Retina (tissue), 1 donor: Measurements from ENCODE around the gene MAMLD1.
"Not testable (repeated sequence)": the region's sequence is repeated elsewhere in the genome, so short reads cannot be mapped to it uniquely, and the experiment has no call there.

Experiments
- DNase-seq: peaks from one replicate; pipeline ENCODE4 v3.0.0-alpha.2; 2016

The MAMLD1 gene, protein sequence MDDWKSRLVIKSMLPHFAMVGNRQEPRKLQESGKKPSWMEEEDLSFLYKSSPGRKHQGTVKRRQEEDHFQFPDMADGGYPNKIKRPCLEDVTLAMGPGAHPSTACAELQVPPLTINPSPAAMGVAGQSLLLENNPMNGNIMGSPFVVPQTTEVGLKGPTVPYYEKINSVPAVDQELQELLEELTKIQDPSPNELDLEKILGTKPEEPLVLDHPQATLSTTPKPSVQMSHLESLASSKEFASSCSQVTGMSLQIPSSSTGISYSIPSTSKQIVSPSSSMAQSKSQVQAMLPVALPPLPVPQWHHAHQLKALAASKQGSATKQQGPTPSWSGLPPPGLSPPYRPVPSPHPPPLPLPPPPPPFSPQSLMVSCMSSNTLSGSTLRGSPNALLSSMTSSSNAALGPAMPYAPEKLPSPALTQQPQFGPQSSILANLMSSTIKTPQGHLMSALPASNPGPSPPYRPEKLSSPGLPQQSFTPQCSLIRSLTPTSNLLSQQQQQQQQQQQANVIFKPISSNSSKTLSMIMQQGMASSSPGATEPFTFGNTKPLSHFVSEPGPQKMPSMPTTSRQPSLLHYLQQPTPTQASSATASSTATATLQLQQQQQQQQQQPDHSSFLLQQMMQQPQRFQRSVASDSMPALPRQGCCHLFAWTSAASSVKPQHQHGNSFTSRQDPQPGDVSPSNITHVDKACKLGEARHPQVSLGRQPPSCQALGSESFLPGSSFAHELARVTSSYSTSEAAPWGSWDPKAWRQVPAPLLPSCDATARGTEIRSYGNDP

DNA sequence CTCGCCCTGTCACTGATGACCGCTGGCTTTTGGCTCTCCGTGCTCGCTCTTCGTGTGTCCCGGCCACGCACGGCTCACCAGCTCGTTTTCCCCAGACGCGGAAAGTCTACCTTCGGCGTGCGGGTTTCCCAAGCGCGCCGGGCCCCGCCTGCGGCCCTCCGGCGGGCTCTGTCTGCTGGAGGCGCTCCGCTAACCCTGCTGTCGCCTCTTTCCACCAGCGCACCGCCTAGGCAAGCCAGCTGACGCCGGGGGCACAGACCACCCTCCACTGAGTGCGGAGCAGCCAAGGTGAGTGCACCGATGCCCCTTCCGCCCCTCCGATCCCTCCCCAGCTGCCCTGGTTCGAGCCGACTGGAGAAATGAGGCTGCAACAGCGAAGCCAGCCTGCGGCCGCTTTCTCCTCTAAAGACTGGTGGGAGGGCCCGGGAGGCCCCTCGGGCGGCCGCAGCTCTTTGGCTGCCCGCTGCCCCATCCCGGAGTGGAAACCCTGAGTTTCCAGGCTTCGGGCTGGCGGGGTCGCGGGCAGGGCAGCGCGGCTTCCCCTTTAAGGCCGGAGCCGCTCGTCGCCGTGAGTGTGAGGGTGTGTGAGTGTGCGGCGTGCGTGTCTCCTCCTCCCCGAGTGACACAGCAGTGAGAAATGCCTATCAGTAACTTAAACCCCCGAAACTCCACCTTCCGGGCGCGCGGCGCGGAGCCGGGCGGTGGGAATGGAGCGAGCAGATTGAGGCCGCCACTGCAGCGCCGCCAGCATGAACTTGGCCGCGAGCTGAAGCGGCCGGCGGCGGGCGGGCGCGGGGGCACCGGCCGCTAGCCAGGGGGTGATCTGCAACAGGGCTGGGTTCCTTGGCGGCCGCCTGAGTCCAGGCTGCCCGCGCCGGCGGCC is at the start of gene MAMLD1:
Gene MAMLD1 (plus strand): TSS at position 719 of the 883 bp plus-strand sequence. CDS start 82,200 bp downstream, outside the sequence.
- peak; percentile 79 for DNase-seq

DNA sequence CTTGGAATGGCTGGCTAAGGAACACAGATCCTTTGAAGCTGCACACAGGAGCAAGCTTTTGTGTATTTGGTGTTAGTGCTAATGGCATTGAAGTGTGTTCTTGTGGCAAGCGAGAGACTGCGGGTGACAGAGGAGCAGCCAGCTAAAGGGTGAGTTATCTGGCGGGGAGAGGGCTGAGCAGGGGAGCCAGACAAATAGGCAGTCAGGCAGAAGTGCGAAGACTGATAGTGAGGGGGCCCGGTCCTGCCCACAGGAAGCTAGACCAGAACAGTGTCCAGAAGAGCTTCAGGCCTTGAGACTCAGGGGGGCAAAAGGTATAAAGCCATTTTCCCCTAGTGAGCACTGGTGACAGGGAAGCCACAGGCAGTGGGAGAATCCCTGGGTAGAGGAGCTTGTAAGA is 49.6 kb upstream of the MAMLD1 start:
- no peak for DNase-seq

DNA sequence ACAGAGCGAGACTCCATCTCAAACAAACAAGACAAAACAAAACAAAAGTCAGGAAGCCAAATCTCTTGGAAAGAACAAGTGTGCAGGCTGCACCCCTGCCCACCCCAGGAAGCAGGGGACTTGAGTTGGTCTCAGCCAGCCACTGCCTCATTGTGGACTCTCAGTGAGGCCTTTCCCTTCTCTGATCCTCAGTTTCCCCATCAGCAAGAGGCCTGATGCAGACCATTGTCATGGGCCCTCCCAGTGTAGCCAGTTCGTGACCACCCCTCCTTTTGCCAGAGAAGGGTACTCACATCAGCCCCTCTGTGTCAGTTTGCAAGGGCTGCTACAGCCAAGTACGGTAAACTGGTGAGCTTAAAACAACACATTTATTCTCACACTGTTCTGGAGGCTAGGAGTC is 48.9 kb upstream of the MAMLD1 start:
- DNase-seq = no peak

DNA sequence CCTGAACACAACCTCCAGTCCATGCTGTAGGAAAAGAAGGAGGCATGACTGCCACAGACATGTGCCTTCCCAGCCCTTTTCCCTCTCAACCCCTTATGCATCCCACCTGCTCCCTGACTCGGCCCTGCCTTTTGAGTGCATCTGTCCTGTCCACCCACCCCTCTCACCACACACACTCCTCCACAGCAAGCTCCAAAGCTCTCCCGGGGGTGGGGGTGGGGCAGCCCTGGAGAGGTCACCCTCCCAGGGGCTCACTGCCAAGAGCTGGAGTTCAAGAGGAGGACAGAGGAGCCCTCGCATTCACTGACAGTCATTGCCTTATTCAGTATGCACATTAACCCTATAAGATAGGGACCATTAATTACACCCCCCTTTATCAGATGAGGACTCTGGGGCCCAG is 46.6 kb upstream of the MAMLD1 start:
- DNase-seq = no peak

DNA sequence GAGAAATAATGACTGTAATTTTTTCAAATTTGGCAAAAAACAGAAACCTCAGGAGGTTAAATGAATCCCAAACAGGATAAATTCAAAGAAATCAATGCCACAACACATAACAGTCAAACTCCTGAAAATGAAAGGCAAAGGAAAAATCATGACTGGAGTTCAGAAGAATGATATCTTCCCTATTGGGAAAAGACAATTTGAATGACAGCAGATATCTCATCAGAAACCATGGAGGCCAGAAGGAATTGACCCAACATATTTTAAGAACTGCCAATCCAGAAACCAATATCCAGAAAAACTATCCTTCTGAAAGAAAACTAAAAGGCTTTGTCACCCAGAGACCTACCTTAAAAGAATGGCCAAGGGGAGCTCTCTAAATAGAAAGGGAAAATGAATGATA is 40.1 kb upstream of the MAMLD1 start:
- DNase-seq = no peak

DNA sequence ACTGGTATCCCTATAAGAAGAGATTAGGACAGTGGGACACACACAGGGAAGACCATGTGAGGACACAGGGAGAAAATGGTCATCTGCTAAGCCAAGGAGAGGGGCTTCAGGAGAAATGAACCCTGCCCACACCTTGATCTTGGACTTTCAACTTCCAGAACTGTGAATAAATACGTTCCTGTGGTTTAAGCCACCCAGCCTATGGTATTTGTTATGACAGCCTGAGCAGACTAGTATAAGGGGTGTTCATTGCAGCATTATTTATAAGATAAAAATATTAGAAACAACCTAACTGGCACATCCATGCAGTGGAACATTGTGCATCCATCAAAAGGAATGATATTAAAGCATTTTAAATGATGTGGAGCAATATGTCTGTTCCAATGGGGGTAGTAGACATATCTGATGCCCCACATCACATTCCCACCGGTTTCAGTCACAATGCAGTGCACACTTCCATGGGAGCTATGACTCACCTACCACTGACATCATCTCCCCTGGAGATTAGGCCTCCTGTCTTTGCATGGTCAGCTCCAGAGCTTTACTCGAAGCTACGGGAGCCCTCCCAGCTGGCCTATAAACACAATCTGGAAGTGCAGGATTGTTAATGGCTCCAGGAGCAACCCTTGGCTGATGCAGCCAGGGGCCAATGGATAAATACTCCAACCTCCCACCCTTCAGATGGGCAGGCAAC is 38.9 kb upstream of the MAMLD1 start:
- DNase-seq = no peak

DNA sequence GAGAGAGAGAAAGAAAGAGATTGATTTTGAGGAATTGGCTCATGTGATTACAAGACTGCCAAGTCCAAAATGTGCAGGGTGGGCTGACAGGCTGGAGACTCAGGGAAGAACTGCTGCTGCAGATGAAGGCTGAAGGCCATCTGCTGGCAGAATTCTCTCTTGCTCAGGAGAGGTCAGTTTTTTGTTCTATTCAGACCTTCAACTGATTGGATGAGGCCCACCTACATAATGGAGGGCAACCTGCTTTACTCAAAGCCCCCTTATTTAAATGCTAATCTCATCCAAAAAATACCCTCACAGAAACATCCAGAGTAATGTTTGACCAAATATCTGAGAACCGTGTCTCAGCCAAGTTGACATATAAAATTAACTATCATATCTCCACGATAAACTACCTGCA is 38.2 kb upstream of the MAMLD1 start:
- DNase-seq = no peak

DNA sequence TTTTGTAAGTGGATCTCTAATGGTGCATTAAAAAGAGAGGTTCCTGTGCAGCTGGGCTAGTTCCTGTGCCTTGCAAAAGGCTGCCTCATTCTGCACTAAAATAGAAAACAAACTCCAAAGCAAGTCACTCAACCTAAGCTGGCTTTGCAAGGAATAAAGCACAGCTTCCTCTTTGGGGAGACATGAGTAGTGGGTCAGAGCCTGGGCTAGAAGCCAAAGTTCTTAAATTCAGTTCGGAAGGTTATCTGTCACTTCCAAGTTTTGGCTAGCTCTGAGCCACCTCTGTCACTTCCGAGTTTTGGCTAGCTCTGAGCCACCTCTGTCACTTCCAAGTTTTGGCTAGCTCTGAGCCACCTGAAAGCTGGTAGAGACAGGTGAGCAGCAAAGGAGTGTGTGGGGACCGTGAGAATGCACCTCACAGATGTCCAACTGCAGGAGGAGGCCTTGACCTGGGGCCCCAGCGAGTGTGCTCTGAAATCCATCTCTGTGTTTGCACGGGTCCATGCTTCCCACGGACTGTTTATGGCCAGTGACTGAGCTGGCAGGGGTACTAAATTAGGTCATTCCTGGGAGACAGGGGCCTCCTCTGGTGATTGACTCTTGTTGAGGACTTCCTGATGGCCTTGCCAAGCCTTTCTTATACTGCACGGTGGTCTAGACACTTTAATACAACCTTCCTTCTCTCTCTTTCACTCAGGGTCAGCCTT is 36.4 kb upstream of the MAMLD1 start:
- no peak for DNase-seq

DNA sequence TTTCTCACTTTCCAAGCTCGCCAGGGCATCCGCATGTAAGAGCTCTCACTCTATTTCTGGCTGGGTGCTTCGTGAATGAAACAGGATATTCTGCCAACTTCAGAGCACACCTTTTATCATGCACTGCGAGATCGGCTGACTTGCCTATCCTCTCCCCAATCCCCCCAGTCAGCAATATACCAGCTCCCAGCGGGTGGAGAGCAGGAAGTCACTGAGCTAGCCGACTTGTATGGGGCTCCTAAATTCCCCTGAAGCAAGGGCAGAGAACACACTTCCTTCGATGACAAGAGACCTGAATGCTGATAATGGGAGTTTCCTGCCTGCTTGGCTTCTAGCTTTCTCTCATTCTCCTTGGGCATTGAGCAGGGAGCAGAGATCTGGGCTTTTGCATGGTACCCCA is 33.8 kb upstream of the MAMLD1 start:
- DNase-seq = no peak

DNA sequence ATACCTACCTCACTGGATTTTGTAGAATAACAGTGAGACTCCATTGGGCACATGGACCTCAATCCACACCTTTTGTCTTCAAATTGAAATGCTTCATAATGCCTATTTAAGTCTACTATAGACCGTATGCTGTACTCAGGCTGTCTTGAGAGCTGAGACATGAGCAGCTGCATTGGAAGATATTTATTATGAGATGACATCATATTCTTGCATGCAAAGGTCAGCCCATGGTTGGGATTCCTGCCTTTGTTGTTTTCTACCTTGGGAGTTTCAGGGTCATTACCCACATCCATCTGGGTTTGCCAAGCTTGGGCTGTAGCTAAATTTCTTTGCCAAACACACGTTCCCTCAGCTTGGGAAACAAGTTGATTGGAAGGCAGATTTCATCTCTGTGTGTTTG is 33.2 kb upstream of the MAMLD1 start:
- no peak for DNase-seq

DNA sequence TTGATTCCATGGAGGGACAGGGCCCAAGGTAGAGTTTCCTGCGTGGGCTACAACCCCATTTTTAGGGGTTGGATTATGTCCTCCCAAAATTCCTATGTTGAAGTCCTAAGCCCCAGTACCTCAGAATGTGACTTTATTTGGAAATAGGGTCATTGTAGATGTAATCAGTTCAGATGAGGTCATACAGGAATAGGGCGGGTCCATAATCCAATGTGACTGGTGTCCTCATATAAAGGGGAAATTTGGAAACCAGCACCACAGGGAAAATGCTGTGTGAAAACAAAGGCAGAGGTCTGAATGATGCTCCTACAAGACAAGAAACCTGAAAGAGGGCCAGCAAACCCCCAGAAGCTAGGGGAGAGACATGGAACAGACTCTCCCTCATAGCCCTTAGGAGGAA is 31.1 kb upstream of the MAMLD1 start:
- DNase-seq = no peak

DNA sequence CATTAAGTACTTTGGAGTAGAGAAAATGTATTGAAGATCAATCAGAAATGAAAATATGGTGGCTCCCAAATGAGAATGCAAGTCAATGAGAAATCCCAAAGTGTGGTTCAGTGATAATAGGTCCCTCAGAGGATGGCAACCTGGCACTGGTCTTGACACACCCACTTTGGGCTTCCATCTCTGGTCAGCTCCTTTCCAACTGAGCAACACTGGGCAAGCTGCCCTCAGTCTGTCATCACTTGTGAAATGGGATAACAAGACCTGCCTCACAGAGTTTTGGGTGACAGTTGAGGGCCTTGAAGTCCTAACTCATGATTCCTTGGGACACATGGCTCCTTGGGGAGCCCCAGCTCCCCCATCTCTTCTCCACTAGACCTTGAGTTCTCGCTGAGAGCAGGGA is 29.0 kb upstream of the MAMLD1 start:
- DNase-seq = no peak

DNA sequence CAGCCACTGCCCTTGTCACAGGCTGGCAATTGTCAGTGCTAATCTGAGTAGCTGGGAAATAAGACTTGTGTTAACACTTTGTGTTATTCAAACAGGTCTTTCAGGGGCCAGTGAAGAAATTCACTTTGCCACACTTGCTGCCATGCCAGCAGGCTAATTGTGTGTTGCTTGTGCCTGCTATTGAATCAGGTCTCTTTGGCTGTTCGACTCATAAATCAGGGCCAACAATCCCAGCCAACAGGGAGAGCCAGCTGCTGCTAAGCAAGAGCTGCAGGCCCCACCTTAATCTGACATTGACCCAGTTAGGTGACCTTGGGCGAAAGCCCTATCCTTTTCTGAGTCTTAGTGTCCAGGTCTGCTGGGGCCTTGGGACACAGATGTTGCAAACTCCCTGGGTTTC is 28.1 kb upstream of the MAMLD1 start:
- no peak for DNase-seq

DNA sequence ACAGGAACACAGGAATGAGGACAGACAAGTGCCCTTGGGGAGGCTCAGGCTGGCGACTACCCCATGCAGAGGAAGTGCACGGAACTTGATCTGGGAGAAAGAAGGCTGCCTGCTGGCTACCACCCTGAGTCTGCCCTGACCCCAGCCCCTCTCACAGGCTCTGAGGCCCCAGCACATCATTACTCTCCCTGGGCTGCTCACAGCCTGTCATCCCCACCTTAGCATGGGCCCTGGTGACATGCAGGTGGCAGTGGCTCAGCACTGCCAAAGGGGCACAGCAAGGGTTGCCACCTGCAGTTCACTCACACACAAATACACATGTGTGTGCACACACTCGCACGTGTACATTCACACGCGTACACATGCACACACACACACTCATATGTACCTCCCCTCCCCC is 26.1 kb upstream of the MAMLD1 start:
- DNase-seq = no peak

DNA sequence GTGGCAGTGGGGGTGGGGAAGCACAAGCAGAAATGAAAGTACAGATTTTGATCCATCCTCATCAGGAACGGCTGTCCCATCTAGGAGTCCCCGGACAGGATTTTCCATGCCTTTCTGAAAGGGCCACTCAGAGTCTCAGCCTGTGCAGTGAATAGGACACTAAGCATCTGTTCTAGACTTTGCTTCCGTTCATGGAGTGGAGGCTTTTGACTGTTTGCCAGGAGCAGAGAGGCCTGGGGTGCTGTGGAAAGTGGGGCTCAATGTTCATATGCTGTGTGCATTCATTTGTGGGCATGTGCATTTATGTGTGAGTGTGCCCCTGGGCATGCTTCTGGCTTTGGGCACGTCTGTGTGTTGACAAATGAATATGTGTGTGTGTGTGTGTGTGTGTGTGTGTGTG is 25.6 kb upstream of the MAMLD1 start:
- peak; percentile 21 for DNase-seq

DNA sequence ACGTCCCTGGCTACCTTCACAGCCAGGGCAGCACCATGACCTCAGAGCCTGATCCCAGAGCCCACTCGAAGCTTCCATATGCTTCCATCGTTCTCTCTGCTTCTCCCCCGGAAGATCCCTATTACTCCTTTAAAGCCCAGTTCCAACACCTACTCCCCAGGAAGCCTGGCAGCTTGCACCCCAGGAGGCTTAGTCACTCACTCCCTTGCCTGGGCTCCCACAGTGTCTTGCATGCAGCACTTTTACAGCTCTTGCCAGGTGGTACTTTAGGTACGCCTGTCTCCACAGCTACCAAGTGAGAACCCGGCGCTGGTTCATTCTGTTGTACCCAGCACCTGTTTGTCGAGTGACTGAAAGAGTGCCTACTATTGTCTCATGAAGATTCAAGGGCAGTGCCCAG is 24.5 kb upstream of the MAMLD1 start:
- DNase-seq = no peak

DNA sequence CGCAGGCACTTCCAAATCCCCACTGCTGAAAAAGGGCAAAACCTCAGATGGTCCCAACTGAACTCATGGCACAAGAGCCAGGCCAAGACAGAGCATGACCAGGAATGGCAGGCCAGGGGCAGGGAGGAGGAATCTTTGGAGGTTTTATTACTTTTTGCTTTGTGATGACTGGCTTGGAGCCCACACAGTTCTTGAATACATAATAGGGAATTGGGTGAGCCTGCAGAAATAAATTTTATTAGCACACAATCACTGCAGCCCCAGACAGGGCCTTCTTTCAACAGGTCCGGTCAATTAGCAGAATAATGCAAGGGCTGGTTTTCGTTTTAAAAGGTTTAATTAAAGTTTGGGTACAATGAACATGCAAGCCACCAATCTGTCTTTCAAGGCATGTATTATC is 23.4 kb upstream of the MAMLD1 start:
- no peak for DNase-seq

DNA sequence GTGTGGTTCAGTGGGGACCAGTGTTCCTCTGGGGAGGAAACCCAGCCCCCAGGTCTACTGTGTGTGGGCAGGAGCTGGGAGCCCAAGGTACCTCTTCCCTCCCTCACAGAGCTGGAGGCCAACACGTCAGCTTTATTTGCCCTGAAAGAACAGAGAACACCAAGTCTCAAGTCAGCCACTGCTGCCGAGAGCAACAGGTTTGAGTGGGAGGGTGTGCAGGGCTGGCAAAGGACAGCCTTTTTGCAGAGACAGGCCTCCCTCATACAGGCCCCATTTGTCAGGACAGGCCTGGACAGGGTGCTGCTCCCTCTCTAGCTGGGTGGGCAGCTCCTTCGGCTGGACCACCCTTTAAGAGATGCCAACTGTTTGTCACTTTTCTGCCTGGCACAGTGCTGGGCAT is 22.8 kb upstream of the MAMLD1 start:
- DNase-seq = not testable (repeated sequence)

DNA sequence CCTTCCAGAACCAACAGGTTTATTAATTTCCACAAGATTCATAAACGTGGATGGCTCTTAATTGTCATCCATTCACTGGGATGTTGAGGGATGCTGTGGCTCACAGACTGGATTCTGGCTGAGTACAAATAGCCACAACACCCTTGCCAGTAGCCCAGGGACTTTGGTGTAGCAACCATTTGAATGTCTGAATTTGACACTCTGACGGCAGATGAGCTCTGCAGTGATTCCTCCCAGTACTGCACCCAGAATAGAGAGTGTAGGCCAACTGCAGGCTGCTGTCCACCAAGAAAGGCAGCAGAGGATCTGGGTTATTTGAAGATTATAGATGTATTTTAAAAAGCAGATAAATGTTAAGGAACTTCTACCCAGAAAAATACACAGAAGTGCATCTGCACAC is 15.6 kb upstream of the MAMLD1 start:
- DNase-seq = no peak

DNA sequence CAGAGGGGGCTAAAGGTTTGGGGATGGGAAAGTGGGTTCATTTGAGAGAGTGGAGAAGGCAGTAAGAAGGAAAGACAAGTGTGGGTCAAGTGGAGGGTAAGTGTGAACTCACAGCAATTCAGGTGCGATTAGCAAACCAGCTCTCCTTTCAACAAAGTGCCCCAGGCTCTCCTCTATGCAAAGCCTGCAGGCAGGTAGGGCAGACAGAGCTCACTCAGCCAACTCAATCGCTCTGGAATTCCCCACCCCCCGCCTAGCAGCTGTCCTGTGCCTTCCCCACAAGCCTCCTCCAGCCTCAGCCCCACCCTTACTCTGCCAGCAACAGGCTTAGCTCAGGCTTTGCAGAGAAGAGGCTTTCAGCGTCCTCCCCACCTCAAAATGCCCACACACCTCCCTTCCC is 14.8 kb upstream of the MAMLD1 start:
- no peak for DNase-seq

DNA sequence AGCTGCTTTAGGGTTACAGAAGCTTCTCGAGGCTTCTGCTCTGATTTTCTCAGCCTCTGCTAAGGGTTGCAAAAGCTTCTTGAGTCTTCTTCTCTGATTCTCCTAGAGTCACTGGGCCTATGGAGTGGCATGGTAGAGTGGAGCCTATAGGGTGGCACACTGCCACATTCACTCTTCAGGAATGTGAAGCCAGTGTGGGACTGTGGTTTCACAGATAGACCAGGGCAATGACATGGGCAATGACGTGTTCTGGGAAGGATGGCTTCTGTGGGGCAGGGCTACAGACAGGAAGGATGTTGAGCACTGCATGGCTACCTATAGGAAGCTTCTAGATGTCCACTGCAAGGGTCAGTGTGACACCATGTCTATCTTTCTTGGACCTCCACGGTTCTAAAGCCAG is 11.0 kb upstream of the MAMLD1 start:
- no peak for DNase-seq

DNA sequence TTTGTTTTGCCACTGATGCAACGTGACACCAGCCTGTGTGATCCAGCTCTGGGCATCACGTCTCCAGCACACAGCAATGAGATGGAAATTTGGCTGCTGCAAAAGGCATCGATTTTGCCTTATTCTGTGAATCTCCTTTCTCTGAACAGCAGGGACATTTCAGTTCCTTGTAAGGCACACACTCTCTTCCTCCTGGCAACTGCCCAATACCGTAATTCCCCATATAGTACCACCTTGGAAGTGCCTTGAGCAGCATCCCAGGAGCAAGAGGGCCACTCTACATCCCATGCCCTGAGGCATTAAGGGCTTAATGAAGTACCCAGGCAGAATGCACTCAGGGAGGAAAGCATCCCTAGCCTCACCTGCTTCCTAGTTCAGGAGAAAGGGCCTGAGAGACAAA is 10.5 kb upstream of the MAMLD1 start:
- DNase-seq = no peak
